SK-N-SH treated with all-trans-retinoic acid at 6 μM for 48 hours (cell line): Measurements from ENCODE around the gene PRSS38.

ENCODE experiments used
- ATAC-seq: fragments of 200-7000 bp; cut with Tn5 transposase; 3 replicates; pipeline ENCODE4 v1.9.1; 2020; ENCODE audit warnings: mild to moderate bottlenecking, moderate library complexity
- BACH2 ChIP-seq: fragments of 250-450 bp; sonication (Bioruptor Pico); IDR thresholded peaks from 2 replicates; pipeline ENCODE4 v1.9.0; 2021; ENCODE audit warnings: mild to moderate bottlenecking, borderline replicate concordance
- CSDC2 ChIP-seq: fragments of 250-450 bp; sonication (Bioruptor Pico); IDR thresholded peaks from 2 replicates; pipeline ENCODE4 v1.5.0; 2020; ENCODE audit warnings: mild to moderate bottlenecking, moderate library complexity
- GLIS3 ChIP-seq: fragments of 250-450 bp; sonication (Bioruptor Pico); IDR thresholded peaks from 2 replicates; pipeline ENCODE4 v1.5.0; 2020; ENCODE audit warnings: mild to moderate bottlenecking, moderate library complexity
- ISL1 ChIP-seq: fragments of 250-450 bp; sonication (Bioruptor Pico); IDR thresholded peaks from 2 replicates; pipeline ENCODE4 v2.1.2; 2022; ENCODE audit warnings: mild to moderate bottlenecking, moderate library complexity
- PATZ1 ChIP-seq: fragments of 250-450 bp; sonication (Bioruptor Pico); IDR thresholded peaks from 2 replicates; pipeline ENCODE4 v1.8.0; 2020; ENCODE audit warnings: mild to moderate bottlenecking, moderate library complexity, borderline replicate concordance
- POU6F1 ChIP-seq: fragments of 250-450 bp; sonication (Bioruptor Pico); IDR thresholded peaks from 2 replicates; pipeline ENCODE4 v1.8.0; 2021; ENCODE audit warnings: low read depth, mild to moderate bottlenecking, moderate library complexity, borderline replicate concordance
- PPARA ChIP-seq: fragments of 250-450 bp; sonication (Bioruptor Pico); IDR thresholded peaks from 2 replicates; pipeline ENCODE4 v1.5.0; 2020; ENCODE audit warnings: mild to moderate bottlenecking, borderline replicate concordance
- RARB ChIP-seq: fragments of 250-450 bp; sonication (Bioruptor Pico); IDR thresholded peaks from 2 replicates; pipeline ENCODE4 v1.8.0; 2021; ENCODE audit warnings: mild to moderate bottlenecking, moderate library complexity
- SNAI2 ChIP-seq: fragments of 250-450 bp; sonication (Bioruptor Pico); IDR thresholded peaks from 2 replicates; pipeline ENCODE4 v1.5.0; 2020; ENCODE audit warnings: mild to moderate bottlenecking, moderate library complexity
- TOX ChIP-seq: fragments of 250-450 bp; sonication (Bioruptor Pico); IDR thresholded peaks from 2 replicates; pipeline ENCODE4 v1.8.0; 2021; ENCODE audit warnings: mild to moderate bottlenecking, moderate library complexity, borderline replicate concordance
- ZC3H10 ChIP-seq: fragments of 250-450 bp; sonication (Bioruptor Pico); IDR thresholded peaks from 2 replicates; pipeline ENCODE4 v1.5.1; 2021; ENCODE audit warnings: mild to moderate bottlenecking, moderate library complexity
- ZFP3 ChIP-seq: fragments of 250-450 bp; sonication (Bioruptor Pico); IDR thresholded peaks from 2 replicates; pipeline ENCODE4 v1.5.0; 2020; ENCODE audit warnings: mild to moderate bottlenecking, moderate library complexity
- ZFP30 ChIP-seq: fragments of 450-650 bp; formaldehyde crosslinking; IDR thresholded peaks from 2 replicates; pipeline ENCODE4 v1.5.0; 2022; ENCODE audit warnings: mild to moderate bottlenecking, moderate library complexity
- ZNF565 ChIP-seq: fragments of 450-650 bp; formaldehyde crosslinking; conservative IDR thresholded peaks from 2 replicates; pipeline ENCODE4 v1.5.0; 2020; ENCODE audit warnings: low read depth, mild to moderate bottlenecking, moderate library complexity
- ZNF70 ChIP-seq: fragments of 450-650 bp; formaldehyde crosslinking; IDR thresholded peaks from 2 replicates; pipeline ENCODE4 v1.5.0; 2020; ENCODE audit warnings: mild to moderate bottlenecking, moderate library complexity
- TF ChIP-seq, protein P1 (sequence below): fragments of 250-450 bp; sonication (Bioruptor Pico); IDR thresholded peaks from 2 replicates; pipeline ENCODE4 v1.5.0; 2020; ENCODE audit warnings: mild to moderate bottlenecking, moderate library complexity
- TF ChIP-seq, protein P2 (sequence below): fragments of 250-450 bp; sonication (Bioruptor Pico); IDR thresholded peaks from 2 replicates; pipeline ENCODE4 v1.5.1; 2020; ENCODE audit warnings: low read depth, mild to moderate bottlenecking, moderate library complexity
- TF ChIP-seq, protein P3 (sequence below): fragments of 250-450 bp; sonication (Bioruptor Pico); IDR thresholded peaks from 2 replicates; pipeline ENCODE4 v1.5.1; 2021; ENCODE audit warnings: mild to moderate bottlenecking, moderate library complexity

The PRSS38 gene

DNA sequence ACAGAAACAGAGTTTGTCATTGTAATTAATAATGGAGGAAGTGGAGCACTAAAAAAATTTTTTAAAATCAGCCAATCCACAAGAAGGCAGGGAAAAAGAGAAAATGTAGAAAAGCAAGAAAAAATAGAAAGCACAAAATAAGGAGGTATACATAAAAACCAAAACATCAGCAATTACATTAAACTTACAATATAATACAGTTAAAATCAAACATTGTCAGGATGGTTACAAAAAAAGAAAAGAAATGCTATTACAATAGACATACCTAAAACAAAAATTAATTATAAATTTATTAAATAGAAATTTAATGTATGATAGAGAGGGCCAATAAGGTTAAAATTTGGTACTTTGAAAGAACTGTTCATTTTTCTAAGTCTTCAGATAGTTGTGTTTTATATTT is 38.7 kb downstream of the PRSS38 start (continued):
- TF ChIP-seq, protein P1, sequence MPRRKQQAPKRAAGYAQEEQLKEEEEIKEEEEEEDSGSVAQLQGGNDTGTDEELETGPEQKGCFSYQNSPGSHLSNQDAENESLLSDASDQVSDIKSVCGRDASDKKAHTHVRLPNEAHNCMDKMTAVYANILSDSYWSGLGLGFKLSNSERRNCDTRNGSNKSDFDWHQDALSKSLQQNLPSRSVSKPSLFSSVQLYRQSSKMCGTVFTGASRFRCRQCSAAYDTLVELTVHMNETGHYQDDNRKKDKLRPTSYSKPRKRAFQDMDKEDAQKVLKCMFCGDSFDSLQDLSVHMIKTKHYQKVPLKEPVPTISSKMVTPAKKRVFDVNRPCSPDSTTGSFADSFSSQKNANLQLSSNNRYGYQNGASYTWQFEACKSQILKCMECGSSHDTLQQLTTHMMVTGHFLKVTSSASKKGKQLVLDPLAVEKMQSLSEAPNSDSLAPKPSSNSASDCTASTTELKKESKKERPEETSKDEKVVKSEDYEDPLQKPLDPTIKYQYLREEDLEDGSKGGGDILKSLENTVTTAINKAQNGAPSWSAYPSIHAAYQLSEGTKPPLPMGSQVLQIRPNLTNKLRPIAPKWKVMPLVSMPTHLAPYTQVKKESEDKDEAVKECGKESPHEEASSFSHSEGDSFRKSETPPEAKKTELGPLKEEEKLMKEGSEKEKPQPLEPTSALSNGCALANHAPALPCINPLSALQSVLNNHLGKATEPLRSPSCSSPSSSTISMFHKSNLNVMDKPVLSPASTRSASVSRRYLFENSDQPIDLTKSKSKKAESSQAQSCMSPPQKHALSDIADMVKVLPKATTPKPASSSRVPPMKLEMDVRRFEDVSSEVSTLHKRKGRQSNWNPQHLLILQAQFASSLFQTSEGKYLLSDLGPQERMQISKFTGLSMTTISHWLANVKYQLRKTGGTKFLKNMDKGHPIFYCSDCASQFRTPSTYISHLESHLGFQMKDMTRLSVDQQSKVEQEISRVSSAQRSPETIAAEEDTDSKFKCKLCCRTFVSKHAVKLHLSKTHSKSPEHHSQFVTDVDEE (CRISPR knock-in tag): no peak
- TF ChIP-seq ZFP30: no peak
- TF ChIP-seq ZFP3: no peak
- TF ChIP-seq POU6F1 (CRISPR knock-in tag): no peak
- TF ChIP-seq ISL1 (CRISPR knock-in tag): no peak

DNA sequence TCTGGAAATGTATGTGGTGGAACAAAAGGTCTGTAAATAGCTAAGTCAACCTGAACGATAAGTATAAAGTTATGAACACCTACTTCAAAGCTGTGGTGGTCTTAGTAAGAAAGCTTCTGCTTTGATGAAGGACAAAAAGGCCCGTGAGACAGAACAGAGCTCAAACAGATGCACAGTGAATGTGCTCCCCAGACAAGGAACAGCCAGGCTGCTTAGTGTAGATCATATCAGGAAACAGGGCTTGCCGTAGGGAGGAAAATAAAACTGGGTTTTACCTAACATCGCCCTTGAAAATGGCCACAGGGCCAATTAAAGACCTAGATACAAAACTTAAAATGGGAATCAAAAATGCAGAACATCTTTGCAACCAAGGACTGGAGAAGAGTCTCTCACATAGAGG is 40.2 kb downstream of the PRSS38 start:
- no peak for TF ChIP-seq CSDC2 (CRISPR knock-in tag)
- no peak for TF ChIP-seq BACH2 (CRISPR knock-in tag)
- TF ChIP-seq ISL1 (CRISPR knock-in tag): no peak
- TF ChIP-seq, protein P1 (CRISPR knock-in tag): no peak
- TF ChIP-seq PPARA (CRISPR knock-in tag): no peak
- TF ChIP-seq PATZ1 (CRISPR knock-in tag): no peak
- no peak for TF ChIP-seq SNAI2
- TF ChIP-seq RARB: no peak
- TF ChIP-seq, all 23 proteins: peak for 0

GRCh38 chr1:227856147-227856858 is 40.8 kb downstream of the PRSS38 start:
- ATAC-seq: no peak
- TF ChIP-seq POU6F1 (CRISPR knock-in tag) (no peak), ZC3H10 (no peak), TOX (CRISPR knock-in tag) (no peak)
- TF ChIP-seq, all 23 proteins: peak for 0

More for the DNA sequence above, 40.2 kb downstream of the PRSS38 start:
- no peak for ATAC-seq

GRCh38 chr1:227864882-227865281 is 49.4 kb downstream of the PRSS38 start:
- ATAC-seq: no peak
- TF ChIP-seq ZNF565 (CRISPR knock-in tag) (no peak), ZFP30 (no peak), POU6F1 (CRISPR knock-in tag) (no peak), ZNF70 (CRISPR knock-in tag) (no peak), ZC3H10 (no peak), GLIS3 (CRISPR knock-in tag) (no peak), ISL1 (CRISPR knock-in tag) (no peak), BACH2 (CRISPR knock-in tag) (no peak), CSDC2 (CRISPR knock-in tag) (no peak)
- TF ChIP-seq, protein P2, sequence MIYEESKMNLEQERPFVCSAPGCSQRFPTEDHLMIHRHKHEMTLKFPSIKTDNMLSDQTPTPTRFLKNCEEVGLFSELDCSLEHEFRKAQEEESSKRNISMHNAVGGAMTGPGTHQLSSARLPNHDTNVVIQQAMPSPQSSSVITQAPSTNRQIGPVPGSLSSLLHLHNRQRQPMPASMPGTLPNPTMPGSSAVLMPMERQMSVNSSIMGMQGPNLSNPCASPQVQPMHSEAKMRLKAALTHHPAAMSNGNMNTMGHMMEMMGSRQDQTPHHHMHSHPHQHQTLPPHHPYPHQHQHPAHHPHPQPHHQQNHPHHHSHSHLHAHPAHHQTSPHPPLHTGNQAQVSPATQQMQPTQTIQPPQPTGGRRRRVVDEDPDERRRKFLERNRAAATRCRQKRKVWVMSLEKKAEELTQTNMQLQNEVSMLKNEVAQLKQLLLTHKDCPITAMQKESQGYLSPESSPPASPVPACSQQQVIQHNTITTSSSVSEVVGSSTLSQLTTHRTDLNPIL (CRISPR knock-in tag): no peak
- TF ChIP-seq, protein P3, sequence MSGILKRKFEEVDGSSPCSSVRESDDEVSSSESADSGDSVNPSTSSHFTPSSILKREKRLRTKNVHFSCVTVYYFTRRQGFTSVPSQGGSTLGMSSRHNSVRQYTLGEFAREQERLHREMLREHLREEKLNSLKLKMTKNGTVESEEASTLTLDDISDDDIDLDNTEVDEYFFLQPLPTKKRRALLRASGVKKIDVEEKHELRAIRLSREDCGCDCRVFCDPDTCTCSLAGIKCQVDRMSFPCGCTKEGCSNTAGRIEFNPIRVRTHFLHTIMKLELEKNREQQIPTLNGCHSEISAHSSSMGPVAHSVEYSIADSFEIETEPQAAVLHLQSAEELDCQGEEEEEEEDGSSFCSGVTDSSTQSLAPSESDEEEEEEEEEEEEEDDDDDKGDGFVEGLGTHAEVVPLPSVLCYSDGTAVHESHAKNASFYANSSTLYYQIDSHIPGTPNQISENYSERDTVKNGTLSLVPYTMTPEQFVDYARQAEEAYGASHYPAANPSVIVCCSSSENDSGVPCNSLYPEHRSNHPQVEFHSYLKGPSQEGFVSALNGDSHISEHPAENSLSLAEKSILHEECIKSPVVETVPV (CRISPR knock-in tag): no peak
